ENCODE measurements around the gene ENTPD3. TPM values are rescaled to one million over a fixed set of nuclear protein-coding genes. Genes with fewer than 3 reads are reported as not detected.
A peak's percentile ranks its signal among the peaks of the same experiment; 100 is the strongest.

ENTPD3 gene
- total and polyA plus RNA-seq, 2 of the 13 experiments (the other 11 are each of a cell fraction or from before 2014, with no cell fraction given) = 0.07 TPM; not detected in 1

DNA sequence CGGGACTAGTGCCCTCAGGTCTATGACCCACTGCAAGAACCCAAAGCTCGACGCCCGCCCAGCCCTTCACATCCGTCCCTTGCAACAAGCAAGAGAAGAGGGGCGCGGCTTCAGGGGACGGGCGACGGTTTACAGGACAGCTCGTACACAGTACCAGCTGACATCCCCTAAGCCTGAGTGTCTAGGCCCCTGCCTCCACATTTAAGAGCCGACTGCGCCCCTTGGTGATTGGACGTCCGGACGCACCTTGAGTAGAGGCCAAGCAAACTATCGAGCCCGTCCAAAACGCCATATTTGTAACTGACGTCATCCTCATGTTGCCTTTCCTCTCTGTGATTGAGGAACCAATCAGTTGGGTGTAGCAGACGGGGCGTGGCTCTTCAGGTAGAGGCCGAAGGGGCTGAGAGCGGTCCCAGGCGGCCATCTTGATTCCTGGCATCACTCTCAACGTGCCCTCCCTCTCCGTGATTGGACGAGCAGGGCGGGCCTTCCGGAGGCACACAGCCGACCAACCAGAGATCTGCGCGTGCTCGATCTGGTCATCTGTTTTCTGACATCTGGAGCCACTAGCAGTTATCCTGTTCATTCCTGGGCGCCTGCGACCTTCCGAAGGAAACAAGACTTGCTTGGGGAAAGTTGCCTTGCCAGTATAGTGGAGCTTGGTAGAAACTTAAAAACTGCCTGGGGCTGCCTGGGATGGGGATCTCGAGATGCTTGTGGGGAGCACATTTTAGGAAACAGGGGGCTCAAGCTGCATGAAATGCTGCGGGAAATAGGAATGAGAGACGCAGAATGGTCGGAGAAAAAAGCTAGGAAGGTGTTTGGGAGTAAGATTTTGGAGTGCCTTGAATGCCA is 66.1 kb downstream of the ENTPD3 start (continued):
- TF ChIP-seq, protein P1, sequence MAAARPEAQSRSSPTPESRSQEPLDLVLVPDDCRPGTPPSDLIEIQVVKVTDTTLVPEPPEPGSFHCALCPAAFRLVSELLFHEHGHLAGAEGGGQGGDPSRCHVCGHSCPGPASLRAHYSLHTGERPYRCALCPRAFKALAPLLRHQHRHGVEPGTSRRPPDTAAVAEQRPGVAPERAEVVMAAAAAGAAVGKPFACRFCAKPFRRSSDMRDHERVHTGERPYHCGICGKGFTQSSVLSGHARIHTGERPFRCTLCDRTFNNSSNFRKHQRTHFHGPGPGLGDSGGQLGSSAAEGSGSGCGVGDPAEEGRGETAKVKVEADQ (CRISPR knock-in tag; IDR thresholded peaks at IDR 0.05; ENCODE audit: borderline replicate concordance) = no peak
- TF ChIP-seq KLF6 (CRISPR knock-in tag; IDR thresholded peaks at IDR 0.05) = 0 out of 2 replicates have a peak, but pooled peaks have one; percentile 51
- TF ChIP-seq, protein P2, sequence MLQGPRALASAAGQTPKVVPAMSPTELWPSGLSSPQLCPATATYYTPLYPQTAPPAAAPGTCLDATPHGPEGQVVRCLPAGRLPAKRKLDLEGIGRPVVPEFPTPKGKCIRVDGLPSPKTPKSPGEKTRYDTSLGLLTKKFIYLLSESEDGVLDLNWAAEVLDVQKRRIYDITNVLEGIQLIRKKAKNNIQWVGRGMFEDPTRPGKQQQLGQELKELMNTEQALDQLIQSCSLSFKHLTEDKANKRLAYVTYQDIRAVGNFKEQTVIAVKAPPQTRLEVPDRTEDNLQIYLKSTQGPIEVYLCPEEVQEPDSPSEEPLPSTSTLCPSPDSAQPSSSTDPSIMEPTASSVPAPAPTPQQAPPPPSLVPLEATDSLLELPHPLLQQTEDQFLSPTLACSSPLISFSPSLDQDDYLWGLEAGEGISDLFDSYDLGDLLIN (CRISPR knock-in tag; IDR thresholded peaks at IDR 0.05; ENCODE audit: borderline replicate concordance) = no peak
- TF ChIP-seq DMAP1 (CRISPR knock-in tag; IDR thresholded peaks at IDR 0.05) = peak; percentile 67
- TF ChIP-seq SKI (IDR thresholded peaks at IDR 0.05; ENCODE audit: partially characterized antibody) = no peak
- no peak for TF ChIP-seq ZNF558 (CRISPR knock-in tag; IDR thresholded peaks at IDR 0.05; ENCODE audit: borderline replicate concordance)
- TF ChIP-seq, protein P3, sequence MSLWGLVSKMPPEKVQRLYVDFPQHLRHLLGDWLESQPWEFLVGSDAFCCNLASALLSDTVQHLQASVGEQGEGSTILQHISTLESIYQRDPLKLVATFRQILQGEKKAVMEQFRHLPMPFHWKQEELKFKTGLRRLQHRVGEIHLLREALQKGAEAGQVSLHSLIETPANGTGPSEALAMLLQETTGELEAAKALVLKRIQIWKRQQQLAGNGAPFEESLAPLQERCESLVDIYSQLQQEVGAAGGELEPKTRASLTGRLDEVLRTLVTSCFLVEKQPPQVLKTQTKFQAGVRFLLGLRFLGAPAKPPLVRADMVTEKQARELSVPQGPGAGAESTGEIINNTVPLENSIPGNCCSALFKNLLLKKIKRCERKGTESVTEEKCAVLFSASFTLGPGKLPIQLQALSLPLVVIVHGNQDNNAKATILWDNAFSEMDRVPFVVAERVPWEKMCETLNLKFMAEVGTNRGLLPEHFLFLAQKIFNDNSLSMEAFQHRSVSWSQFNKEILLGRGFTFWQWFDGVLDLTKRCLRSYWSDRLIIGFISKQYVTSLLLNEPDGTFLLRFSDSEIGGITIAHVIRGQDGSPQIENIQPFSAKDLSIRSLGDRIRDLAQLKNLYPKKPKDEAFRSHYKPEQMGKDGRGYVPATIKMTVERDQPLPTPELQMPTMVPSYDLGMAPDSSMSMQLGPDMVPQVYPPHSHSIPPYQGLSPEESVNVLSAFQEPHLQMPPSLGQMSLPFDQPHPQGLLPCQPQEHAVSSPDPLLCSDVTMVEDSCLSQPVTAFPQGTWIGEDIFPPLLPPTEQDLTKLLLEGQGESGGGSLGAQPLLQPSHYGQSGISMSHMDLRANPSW (CRISPR knock-in tag; IDR thresholded peaks at IDR 0.05; ENCODE audit: borderline replicate concordance) = peak; percentile 61; the same call in 1 of the 2 replicates
- TF ChIP-seq NBN (conservative IDR thresholded peaks at IDR 0.05) = no peak
- TF ChIP-seq RBFOX2 (IDR thresholded peaks at IDR 0.05; ENCODE audit: low read depth, low read length) = no peak
- no peak; the same call in 1 of the 2 replicates for TF ChIP-seq KLF12 (CRISPR knock-in tag; IDR thresholded peaks at IDR 0.05; ENCODE audit: borderline replicate concordance)
- no peak for TF ChIP-seq RFXANK (CRISPR knock-in tag; IDR thresholded peaks at IDR 0.05)
- no peak for TF ChIP-seq ZBTB7A (CRISPR knock-in tag; IDR thresholded peaks at IDR 0.05)
- no peak for TF ChIP-seq BRCA1 (CRISPR knock-in tag; IDR thresholded peaks at IDR 0.05)
- TF ChIP-seq, protein P4, sequence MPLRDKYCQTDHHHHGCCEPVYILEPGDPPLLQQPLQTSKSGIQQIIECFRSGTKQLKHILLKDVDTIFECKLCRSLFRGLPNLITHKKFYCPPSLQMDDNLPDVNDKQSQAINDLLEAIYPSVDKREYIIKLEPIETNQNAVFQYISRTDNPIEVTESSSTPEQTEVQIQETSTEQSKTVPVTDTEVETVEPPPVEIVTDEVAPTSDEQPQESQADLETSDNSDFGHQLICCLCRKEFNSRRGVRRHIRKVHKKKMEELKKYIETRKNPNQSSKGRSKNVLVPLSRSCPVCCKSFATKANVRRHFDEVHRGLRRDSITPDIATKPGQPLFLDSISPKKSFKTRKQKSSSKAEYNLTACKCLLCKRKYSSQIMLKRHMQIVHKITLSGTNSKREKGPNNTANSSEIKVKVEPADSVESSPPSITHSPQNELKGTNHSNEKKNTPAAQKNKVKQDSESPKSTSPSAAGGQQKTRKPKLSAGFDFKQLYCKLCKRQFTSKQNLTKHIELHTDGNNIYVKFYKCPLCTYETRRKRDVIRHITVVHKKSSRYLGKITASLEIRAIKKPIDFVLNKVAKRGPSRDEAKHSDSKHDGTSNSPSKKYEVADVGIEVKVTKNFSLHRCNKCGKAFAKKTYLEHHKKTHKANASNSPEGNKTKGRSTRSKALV (CRISPR knock-in tag; IDR thresholded peaks at IDR 0.05) = no peak; the same call in 1 of the 2 replicates
- no peak for TF ChIP-seq PLRG1 (conservative IDR thresholded peaks at IDR 0.05)
- TF ChIP-seq NCOA5 (CRISPR knock-in tag; IDR thresholded peaks at IDR 0.05) = no peak
- TF ChIP-seq, protein P5, sequence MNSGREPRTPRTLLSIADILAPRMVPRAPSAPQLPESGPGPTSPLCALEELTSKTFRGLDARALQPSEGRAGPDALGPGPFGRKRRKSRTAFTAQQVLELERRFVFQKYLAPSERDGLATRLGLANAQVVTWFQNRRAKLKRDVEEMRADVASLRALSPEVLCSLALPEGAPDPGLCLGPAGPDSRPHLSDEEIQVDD (CRISPR knock-in tag; IDR thresholded peaks at IDR 0.05; ENCODE audit: borderline replicate concordance) = no peak
- TF ChIP-seq SNRNP70 (IDR thresholded peaks at IDR 0.05; ENCODE audit: low read depth, low read length) = no peak
- no peak for TF ChIP-seq ZNF20 (CRISPR knock-in tag; IDR thresholded peaks at IDR 0.05)
- no peak for TF ChIP-seq BRD4 (CRISPR knock-in tag; IDR thresholded peaks at IDR 0.05)
- no peak for TF ChIP-seq ZNF850 (CRISPR knock-in tag; conservative IDR thresholded peaks at IDR 0.05)
- no peak for TF ChIP-seq TARDBP (CRISPR knock-in tag; IDR thresholded peaks at IDR 0.05)
- no peak for TF ChIP-seq SOX13 (IDR thresholded peaks at IDR 0.05)
- TF ChIP-seq SOX13 (CRISPR knock-in tag; conservative IDR thresholded peaks at IDR 0.05 in 1 of 2, IDR thresholded peaks at IDR 0.05 in 1 of 2) = peak in 1 of 2 experiments; percentile 26; a peak in 1 of 4 replicates
